HS-5 (cell line): Measurements from ENCODE around the gene CCDC120.

Experiments used
- DNase-seq: peaks from one replicate; pipeline ENCODE4 v3.0.0-alpha.2; 2012; ENCODE audit warnings: low read depth

The CCDC120 gene

DNA sequence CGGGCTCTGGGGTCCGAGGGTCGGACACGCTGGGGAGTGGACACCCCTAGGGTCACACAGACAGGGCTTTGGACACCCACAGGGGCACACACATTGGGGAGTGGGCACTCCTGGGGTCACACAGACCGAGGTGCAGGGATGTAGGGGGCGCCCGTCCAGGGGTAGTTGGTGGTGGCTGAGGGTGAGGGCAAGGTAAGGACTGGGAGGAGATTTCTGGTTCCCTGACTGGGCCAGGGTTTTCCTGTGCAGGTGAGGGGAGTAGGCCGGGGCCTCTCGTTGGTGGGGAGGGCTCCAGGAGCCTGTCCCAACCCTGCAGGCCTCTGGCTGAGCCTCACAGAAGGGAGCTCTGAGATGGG lies 42.8 kb downstream of the CCDC120 start:
- no peak for DNase-seq

- DNase-seq: no peak
These were observed 43.4 kb downstream of the CCDC120 start for GRCh38 chrX:49102190-49102589.

DNA sequence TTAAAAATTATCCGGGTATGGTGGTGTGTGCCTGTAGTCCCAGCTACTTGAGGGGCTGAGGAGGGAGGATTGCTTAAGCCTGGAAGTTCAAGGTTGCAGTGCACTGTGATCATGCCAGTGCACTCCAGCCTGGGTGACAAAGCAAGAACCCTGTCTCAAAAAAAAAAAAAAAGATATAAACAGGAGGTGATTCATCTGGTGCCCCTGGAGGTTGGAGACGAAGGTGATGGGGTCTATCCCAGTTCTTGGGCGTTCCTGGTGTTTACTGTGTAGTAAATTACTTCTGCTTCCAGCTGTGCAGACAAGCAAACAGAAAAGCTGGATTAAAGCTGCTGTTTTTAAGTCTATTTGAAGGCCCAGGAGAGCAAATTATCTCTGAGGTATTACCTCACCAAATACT lies 44.8 kb downstream of the CCDC120 start:
- DNase-seq: no peak

DNA sequence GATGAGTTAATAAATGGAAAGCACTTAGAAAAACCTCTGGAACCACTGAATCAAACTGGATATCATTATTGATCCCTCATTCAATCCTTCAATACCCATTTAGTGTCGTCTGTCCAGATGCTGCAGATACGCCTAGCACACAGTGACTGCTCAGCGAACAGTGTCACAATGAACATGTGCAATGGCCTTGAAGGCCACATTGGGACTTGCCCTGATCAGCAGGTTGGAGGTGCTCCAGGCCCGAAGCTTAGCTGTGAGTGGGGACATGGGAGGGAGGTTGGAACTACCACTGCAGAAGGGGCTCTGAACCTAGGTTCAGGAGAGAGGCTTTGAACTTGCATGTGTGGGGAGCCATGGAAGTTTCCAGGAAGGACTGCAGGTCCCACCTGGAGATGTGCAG lies 47.5 kb downstream of the CCDC120 start:
- DNase-seq: no peak

- no peak for DNase-seq
These were observed 48.1 kb downstream of the CCDC120 start for GRCh38 chrX:49106930-49107329.

- no peak for DNase-seq
These were observed 49.8 kb downstream of the CCDC120 start for GRCh38 chrX:49108641-49109040.

DNA sequence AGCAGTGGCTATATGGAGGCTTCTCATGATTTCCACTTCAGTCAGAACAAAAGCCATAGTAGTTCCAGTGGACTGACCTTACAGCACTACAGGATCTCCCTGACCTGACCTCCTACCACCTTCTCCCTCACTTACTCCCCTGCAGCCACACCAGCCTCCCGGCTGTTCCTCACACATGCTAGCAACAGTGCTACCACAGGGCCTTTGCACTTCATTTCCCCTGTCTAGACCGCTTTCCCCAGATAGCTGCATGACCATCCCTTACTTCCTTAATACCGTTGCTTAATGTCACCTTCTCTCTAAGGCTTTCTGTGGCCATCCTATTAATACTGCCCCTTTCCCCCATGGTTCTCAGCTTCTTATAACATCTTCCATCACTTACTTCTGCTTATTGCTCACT lies 51.6 kb downstream of the CCDC120 start:
- no peak for DNase-seq

DNA sequence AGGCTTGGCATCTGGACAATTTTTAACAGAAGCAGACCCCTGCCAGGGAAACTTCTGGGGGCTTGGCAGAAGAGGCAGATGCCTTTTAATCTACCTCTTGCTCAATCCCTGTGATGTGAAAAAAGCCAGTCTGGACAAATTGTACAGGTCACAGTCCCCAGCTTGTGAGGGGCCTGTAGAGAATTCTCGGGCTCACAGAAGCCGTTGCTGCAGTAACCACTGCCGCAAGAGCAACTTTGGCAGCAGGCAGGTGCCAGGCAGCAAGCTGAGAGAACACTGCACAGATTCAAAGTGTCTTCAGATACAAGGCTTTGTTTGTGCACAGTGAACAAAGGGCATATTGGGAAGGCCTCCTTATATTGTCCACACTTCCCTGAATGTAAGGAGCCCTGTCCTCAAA lies 53.0 kb downstream of the CCDC120 start:
- no peak for DNase-seq

DNA sequence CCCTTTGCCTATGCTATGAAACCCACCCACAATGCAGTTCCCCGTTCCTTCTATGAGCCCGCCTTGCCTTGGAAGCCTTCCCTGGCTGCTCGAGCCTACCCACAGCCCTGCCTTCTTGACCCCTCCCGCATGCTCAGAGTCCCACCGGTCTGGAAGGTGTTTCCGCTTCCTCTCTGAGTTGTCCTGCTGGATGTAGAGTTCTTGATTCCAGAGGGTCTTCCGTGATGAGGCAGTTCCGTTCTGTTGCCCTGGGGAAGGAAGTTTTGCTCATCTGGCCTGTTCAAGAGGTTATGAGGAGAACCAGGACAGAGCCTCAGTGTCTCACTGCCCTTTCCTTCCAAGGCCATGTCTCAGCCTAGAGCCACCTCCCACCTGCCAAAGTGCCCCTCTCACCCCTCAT lies 57.3 kb downstream of the CCDC120 start:
- no peak for DNase-seq

DNA sequence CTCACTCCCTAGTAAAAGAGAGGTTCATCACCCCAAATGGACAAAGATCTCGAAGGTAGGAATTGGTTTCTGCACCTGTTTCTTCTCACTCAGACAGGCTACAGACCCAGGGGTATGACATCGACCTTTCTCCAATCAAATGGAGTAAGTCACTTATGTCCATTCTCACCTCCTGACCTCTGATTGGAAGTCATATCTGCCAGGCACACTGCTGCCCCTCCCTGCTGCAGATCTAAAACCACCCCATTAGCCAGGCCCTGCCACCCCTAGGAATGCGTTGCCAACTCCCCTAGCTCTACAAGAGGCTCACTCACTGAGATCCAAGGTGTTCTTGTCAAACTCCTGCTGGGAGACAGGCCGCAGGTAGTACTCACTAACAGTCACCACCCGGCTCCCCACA lies 57.9 kb downstream of the CCDC120 start:
- DNase-seq: no peak

GRCh38 chrX:49117581-49117980 lies 58.8 kb downstream of the CCDC120 start:
- DNase-seq: no peak
